CD4-positive, alpha-beta T cell treated with Interleukin-15 for 4 hours (primary cell): ENCODE data around the gene KRTAP12-1.
"Not testable (repeated sequence)": the region's sequence is repeated elsewhere in the genome, so short reads cannot be mapped to it uniquely, and the experiment has no call there.

Source experiments
- DNase-seq: peaks from one replicate; pipeline ENCODE4 v3.0.0-alpha.2; 2020; ENCODE audit warnings: low spot score

KRTAP12-1 gene

GRCh38 chr21:44644878-44645277, 37.1 kb downstream of the KRTAP12-1 start:
- no peak for DNase-seq

GRCh38 chr21:44643741-44644310, 38.1 kb downstream of the KRTAP12-1 start:
- DNase-seq, result no peak

- DNase-seq, result no peak
These were observed 41.2 kb downstream of the KRTAP12-1 start for GRCh38 chr21:44640761-44641160.

GRCh38 chr21:44639331-44639655, 42.7 kb downstream of the KRTAP12-1 start:
- no peak for DNase-seq

- not testable (repeated sequence) for DNase-seq
These were observed 43.2 kb downstream of the KRTAP12-1 start for GRCh38 chr21:44638506-44639330.

GRCh38 chr21:44637851-44638348, 44.1 kb downstream of the KRTAP12-1 start:
- not testable (repeated sequence) for DNase-seq

- DNase-seq, result no peak
These were observed 44.7 kb downstream of the KRTAP12-1 start, which contains the start of gene KRTAP10-10 for GRCh38 chr21:44637018-44637850. TSS of gene KRTAP10-10 (plus strand) at chr21:44637356. CDS start at chr21:44637418, 62 bp downstream.

GRCh38 chr21:44636209-44637017, 45.5 kb downstream of the KRTAP12-1 start:
- no peak for DNase-seq

- no peak for DNase-seq
These were observed 49.9 kb downstream of the KRTAP12-1 start for GRCh38 chr21:44632067-44632466.
